GM19193 (cell line): ENCODE results near the gene APOM.
A peak's percentile ranks its signal among the peaks of the same experiment; 100 is the strongest.

Source experiments
- POLR2A ChIP-seq: IDR thresholded peaks from 4 replicates; pipeline ENCODE4 v1.6.1; 2011; ENCODE audit not compliant: insufficient read depth, insufficient read length; ENCODE audit errors: extremely low read depth

APOM gene

DNA sequence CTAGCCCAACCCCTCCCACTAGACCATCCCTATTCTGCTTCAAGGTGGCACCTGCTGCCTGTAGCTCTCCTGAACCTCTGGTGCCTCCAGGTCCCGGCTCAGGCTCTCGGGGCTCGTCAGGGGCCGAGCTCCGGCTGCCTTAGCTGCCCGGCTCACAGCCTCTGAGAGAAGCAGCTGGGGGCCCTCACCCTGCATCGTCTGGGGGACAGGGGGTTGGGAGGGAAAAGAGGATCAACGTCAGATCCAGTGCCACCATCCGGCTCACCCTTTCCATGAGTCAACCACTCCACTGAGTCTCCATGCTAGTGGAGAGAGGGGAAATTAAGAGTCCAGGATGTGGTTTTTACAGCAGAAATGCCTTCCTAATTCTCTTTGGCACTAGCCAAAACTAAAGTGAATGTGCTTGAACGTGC is 16.2 kb upstream of the APOM start:
- TF ChIP-seq POLR2A = no peak

DNA sequence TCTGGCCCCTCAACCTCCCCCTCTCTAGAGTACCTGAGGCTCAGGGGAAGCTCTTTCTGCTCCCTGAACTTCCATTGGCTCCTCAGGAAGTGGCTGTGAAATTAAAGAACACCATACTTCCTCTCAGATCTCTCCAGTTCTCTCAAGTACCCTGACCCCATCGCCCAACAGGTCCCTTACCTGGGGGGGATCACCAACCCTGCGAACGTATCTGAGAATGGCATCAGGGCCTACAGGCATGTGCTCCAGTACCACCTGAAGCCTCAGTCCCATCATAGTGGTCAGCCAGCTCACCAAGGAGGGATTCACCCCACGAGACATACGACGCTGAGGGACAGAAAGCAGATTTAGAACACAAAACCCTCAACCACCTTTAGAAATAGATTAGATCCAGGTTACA is 15.1 kb upstream of the APOM start:
- TF ChIP-seq POLR2A = no peak

DNA sequence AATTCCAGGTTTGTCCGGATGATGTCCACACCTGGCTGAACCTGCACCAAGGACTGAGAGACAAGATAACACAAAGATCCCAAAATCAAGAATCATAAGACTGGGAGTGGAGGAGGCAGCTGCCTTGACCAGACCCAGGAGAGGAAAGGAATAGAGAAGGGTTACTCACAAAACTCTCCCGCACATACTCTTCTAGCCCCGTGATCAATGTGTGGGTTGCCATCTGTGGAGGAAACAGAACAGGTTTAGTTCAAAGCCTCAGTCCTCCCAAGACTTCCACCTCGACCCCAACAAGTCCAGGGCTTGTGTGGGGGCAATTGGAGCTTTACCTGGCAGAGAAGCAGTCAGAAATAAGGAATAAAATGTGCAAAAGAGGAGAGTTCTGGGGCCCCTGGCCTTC is 14.3 kb upstream of the APOM start:
- TF ChIP-seq POLR2A = no peak

DNA sequence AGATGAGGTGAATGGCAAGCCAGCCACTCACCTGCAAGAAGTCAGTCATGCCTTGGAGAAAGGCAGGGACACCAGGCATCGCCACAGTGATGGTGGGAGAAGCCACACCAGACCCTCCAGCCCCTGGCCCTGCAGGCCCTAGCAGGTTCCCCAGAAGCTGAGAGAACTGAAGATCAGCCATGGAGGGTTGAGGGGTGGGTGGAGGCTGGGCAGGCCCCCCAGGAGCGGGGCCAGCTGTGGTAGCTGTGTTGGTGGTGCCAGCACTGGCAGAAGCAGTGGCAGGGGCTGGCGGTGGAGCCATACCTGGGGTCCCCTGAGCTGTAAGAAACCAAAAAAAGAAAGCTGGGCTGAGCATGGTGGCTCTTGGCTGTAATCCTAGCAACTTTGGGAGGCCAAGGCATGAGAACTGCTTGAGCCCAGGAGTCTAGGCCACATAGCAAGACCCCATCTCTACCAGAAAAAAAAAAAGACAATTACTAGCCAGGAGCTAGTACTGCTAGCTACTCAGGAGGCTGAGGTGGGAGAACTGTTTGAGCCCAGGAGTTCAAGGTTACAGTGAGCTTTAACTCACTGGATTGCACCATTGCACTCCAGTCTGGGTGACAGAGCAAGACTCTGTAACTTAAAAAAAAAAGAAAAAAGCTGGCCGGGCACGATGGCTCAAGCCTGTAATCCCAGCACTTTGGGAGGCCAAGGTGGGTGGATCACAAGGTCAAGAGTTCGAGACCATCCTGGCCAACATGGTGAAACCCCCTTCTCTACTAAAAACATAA is 12.7 kb upstream of the APOM start:
- TF ChIP-seq POLR2A = no peak

DNA sequence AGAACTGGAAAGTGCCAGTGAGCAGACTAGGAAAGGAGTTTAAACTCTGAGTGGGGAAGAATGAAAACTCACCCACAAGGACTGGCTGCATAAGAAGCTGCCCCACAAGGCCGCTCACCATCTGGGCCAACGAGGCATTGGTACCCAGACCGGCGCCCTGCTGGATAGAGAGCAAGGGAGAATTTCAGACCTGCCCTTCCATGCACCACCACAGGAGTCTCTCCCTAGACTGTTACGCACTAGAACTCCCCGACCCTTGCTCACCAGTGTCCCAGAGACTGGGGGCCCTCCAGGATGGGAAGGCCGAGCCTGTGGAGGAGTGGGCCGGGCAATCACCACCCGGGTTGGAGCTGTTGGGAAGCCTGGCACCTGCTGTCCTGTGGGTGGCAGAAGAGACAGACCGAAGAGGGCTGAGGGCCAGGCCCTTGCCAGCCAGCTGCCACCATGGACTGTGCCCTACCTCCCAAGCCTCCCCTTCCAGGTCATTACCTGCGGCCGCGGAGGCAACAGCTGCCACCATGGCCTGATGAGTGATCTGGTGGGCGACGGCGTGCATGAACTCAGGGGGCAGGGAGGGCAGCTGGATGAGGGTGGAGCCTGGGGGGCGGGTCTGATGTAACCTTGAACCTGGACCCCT is 11.8 kb upstream of the APOM start:
- no peak for TF ChIP-seq POLR2A

DNA sequence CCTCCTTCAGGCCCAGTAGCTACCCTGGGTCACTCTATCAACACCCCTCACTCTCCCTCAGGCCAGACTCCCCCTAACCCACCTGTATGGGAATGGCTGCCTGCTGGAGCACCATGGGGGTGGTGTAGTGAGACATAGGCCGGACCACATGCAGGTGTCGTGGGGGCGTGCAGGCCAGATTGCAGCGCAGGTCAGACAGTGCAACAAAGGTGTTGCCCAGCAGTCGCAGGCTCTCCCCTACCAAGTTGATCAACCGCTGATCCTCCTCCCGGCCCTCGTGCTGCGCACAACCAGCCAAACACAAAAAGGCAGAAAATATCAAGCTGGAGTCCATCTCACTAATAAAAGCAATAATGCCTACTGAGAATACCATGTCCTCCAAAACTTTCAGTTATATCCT is 10.4 kb upstream of the APOM start:
- TF ChIP-seq POLR2A = no peak

DNA sequence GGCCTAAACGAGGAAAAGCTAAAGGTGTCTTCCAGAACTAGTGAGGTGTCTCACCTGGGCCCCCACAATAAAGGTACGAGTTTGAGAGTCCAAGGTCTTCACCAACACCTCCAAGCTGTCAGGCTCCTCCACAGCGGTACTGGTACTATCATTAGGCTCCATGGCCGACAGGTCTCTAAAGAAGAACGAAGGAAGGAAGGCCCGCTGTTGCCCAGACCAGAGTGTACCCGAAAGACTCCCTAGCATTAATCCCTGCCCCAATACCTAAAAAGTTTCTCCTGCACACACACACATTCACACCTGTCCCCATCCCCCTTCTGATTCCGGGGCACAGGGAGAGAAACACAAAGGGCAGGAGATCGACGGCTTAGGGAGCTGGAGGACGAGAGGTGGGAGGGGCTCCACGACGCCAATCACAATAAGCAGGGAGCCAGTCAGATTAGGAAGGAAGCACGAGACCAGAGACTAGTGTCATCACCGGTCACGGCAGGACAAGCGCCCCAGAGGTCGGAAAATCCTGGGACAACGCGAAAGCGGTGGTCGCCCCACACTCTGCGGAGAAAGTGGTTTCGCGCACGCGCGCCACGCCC is 4.0 kb upstream of the APOM start:
- no peak for TF ChIP-seq POLR2A

DNA sequence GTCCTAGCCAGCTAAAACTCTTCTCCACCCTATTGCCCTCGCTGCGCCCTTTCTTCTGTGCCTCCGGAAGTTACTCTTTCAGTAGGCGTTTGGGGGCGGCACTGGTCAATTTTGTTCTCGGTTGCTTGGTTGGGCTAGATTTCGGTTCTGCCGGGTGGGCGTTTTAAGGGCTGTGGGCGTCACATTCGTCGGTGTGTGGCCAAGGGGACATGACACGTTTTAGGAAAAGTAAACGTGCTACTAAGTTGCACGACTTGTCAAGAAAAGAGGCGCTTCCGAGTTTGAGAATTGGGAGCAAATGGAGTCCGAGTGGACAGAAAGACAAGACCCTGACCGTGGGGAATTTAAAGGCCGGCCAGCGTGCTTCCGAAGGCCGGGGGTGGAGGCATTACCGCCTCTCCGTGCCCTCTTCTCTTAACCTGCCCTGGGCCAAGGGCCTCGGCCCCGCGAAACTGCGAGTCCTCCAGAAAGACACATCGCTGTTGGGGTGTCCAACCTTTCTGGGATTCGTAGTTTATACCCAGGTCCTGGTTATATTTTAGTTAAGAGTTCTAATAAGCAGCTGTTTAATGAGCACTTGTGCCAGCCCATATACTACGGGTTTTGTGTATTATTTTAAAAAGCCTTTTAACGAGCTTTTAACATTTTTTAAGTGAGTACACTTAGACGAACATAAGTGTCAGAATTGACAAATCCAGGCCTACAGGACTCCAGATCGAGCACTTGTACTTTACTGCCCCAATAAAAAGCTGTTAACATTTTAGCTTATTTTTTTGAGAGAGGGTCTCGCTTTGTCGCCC is 2.6 kb upstream of the APOM start:
- peak; percentile 74 for TF ChIP-seq POLR2A

DNA sequence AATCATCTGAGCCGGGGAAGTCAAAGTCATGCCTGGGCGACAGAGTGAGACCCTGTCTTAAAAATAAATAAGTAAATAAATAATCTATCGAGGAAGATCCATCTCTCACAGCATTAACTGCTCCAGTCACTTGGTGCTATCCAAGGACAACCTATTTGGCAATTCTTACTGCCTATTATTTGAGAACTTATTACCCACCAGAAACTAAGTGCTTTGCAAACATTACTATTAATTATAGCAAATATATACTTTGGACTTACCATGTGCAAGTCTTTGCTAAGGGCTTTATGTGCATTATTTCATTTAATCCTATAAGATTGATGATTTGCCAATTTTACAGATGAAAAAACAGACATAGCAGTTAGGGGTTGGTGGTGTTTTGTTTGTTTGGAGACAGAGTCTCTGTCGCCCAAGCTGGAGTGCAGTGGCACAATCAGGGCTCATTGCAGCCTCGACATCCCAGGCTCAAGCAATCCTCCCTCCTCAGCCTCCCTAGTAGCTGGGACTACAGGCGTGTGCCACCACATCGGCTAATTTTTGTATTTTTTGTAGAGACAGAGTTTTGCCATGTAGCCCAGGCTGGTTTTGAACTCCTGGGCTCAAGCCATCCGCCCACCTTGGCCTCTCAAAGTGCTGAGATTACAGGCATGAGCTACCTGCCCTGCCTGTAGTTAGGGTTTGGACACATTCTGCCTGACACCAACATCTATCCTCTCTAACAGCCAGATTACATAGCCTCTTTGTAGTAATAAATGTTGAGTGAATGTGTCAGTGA is 933 bp upstream of the APOM start:
- no peak for TF ChIP-seq POLR2A

DNA sequence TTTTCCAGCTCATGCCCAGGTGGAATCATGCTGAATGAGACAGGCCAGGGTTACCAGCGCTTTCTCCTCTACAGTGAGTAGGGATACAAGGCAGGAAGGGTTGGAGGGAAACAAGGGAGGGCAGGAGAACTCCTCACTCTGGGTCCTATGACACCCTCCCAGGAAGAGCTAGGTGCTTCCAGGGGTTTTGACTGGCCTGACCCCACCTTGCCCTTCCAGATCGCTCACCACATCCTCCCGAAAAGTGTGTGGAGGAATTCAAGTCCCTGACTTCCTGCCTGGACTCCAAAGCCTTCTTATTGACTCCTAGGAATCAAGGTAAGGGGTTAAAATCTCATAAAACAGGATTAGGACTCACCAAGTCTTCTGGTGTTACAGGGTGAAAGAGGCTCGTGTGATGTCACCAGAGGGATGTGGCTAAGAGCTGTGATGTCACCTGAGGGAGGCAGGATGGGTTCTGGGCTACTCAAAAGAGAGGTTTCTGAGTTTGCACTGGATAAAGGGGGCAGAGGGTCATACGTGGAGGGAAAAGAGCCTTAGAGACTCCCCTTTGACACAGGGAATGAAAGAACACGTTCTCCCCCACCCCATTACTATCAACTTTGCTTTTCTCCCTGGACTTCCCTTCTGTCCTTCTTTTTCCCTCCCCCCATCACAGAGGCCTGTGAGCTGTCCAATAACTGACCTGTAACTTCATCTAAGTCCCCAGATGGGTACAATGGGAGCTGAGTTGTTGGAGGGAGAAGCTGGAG is 1.9 kb downstream of the APOM start:
- TF ChIP-seq POLR2A = no peak

DNA sequence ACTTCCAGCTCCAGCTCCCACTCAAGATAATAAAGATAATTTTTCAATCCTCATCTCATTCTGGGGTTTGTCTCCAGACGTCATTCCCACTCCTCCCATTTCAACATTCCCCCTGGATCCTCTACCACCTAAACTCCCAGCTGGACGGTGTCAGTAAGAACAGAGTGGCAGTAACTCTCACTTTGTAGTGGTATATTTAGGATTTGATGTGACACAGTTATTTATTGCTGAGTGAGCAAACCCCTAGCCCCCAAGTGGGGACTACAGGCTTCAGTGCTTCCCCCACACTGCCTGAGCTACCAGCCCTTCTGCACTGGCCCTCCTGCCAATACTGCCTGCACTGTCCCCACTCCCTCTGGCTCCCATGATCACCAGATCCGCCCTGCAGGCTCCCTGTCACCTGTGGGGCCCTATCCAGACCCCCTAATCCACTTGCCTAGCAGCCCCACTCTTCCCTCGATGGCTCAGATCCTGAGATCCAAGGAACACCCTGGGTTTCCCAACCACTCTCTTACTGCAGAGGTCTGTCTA is 2.5 kb downstream of the APOM start:
- no peak for TF ChIP-seq POLR2A

DNA sequence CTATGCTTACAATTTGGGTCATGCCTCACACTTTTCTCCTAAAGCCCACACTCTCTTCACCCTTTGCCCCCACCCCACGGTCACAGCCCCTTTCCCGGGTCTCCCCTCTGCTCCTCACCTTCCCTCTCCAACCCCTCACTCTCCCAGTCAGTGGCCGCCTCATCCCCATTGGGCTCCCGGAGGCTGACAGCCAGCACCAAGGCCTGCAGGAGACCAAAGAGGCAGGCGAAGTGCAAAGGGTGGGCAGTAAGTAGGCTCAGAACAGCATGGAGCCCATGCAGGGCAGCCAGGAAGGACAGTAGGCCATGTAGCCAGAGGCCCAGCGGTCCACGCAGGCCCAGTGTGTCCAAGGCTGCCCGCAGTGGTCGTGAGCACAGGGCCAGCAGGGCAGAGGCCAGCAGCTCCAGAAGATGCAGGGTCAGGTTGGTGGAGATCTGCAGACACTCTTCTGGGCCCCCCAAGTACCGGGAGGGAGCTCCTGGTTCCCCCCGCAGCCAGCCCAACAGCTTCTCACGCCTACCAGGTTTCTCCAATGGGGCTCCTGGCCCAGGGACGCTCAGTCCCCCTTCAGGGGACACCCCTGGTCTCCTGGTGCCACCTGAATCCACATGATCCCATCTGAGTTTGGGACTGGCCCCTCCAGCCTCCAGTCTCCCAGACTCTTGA is 3.4 kb downstream of the APOM start:
- no peak for TF ChIP-seq POLR2A
